Measurements from ENCODE around the gene PHLPP1. TPM values are rescaled to one million over a fixed set of nuclear protein-coding genes. Genes with fewer than 3 reads are reported as not detected.

Gene PHLPP1
- total and polyA plus RNA-seq, 2 experiments from 2014 or later, result 15.7 to 73.6 TPM

DNA sequence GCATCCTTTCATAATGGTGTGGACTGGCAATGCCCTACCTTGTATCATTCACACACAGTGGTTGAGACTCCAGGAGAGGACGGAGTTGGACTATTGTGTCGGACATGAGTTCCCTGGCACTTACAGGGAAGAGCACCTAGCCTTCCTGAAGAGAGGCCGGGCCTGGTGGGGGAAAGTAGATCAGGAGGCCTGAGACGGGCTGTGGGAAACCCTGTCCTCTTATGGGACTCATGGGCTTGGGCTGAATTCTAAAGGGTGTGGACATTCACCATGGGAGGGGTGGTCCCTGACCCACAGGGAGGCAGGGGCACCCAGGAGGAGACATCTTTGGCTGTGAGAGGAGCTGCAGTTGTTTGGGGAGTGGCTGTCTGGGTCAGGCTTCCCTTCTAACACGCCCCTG is 286.5 kb downstream of the PHLPP1 start:
- Histone ChIP-seq H3K27me3 (ENCODE audit: insufficient read depth) (no peaks in the 10 kb centered on the region), H3F3A (replicated peaks; ENCODE audit: low read depth) (no peaks in the 10 kb centered on the region), H3K79me2 (replicated peaks; ENCODE audit: insufficient read depth) (no peaks in the 10 kb centered on the region), H3K36me3 (ENCODE audit: insufficient read depth) (no peaks in the 10 kb centered on the region), H3K4me3 (no peak overlapping the region), H3K4me1 (ENCODE audit: insufficient read depth) (no peaks in the 10 kb centered on the region), H3K4me2 (no peak overlapping the region), H3K27ac (ENCODE audit: low read depth) (no peak overlapping the region), H3K9me2 (ENCODE audit: insufficient read depth) (0 out of 2 replicates have a peak, but pooled peaks cover 3% of the 10 kb centered on the region), H4K20me1 (replicated peaks; ENCODE audit: insufficient read depth) (no peaks in the 10 kb centered on the region), H2AFZ (no peak overlapping the region)
- Mint-ChIP-seq H3K9me3 (no peaks in the 10 kb centered on the region), H3K36me3 (ENCODE audit: low read depth) (no peaks in the 10 kb centered on the region), H3K4me3 (no peak overlapping the region), H3K27ac (no peak overlapping the region), H3K27me3 (ENCODE audit: insufficient read depth, low read depth, poor library complexity) (peaks cover 3% of the 10 kb centered on the region), H3K4me1 (peaks cover 5% of the 10 kb centered on the region)
- TF ChIP-seq, protein P1, sequence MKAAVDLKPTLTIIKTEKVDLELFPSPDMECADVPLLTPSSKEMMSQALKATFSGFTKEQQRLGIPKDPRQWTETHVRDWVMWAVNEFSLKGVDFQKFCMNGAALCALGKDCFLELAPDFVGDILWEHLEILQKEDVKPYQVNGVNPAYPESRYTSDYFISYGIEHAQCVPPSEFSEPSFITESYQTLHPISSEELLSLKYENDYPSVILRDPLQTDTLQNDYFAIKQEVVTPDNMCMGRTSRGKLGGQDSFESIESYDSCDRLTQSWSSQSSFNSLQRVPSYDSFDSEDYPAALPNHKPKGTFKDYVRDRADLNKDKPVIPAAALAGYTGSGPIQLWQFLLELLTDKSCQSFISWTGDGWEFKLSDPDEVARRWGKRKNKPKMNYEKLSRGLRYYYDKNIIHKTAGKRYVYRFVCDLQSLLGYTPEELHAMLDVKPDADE (IDR thresholded peaks at IDR 0.05), result no peak
- TF ChIP-seq, protein P2, sequence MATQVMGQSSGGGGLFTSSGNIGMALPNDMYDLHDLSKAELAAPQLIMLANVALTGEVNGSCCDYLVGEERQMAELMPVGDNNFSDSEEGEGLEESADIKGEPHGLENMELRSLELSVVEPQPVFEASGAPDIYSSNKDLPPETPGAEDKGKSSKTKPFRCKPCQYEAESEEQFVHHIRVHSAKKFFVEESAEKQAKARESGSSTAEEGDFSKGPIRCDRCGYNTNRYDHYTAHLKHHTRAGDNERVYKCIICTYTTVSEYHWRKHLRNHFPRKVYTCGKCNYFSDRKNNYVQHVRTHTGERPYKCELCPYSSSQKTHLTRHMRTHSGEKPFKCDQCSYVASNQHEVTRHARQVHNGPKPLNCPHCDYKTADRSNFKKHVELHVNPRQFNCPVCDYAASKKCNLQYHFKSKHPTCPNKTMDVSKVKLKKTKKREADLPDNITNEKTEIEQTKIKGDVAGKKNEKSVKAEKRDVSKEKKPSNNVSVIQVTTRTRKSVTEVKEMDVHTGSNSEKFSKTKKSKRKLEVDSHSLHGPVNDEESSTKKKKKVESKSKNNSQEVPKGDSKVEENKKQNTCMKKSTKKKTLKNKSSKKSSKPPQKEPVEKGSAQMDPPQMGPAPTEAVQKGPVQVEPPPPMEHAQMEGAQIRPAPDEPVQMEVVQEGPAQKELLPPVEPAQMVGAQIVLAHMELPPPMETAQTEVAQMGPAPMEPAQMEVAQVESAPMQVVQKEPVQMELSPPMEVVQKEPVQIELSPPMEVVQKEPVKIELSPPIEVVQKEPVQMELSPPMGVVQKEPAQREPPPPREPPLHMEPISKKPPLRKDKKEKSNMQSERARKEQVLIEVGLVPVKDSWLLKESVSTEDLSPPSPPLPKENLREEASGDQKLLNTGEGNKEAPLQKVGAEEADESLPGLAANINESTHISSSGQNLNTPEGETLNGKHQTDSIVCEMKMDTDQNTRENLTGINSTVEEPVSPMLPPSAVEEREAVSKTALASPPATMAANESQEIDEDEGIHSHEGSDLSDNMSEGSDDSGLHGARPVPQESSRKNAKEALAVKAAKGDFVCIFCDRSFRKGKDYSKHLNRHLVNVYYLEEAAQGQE (IDR thresholded peaks at IDR 0.05; ENCODE audit: unreplicated experiment), result no peak
- TF ChIP-seq, protein P3, sequence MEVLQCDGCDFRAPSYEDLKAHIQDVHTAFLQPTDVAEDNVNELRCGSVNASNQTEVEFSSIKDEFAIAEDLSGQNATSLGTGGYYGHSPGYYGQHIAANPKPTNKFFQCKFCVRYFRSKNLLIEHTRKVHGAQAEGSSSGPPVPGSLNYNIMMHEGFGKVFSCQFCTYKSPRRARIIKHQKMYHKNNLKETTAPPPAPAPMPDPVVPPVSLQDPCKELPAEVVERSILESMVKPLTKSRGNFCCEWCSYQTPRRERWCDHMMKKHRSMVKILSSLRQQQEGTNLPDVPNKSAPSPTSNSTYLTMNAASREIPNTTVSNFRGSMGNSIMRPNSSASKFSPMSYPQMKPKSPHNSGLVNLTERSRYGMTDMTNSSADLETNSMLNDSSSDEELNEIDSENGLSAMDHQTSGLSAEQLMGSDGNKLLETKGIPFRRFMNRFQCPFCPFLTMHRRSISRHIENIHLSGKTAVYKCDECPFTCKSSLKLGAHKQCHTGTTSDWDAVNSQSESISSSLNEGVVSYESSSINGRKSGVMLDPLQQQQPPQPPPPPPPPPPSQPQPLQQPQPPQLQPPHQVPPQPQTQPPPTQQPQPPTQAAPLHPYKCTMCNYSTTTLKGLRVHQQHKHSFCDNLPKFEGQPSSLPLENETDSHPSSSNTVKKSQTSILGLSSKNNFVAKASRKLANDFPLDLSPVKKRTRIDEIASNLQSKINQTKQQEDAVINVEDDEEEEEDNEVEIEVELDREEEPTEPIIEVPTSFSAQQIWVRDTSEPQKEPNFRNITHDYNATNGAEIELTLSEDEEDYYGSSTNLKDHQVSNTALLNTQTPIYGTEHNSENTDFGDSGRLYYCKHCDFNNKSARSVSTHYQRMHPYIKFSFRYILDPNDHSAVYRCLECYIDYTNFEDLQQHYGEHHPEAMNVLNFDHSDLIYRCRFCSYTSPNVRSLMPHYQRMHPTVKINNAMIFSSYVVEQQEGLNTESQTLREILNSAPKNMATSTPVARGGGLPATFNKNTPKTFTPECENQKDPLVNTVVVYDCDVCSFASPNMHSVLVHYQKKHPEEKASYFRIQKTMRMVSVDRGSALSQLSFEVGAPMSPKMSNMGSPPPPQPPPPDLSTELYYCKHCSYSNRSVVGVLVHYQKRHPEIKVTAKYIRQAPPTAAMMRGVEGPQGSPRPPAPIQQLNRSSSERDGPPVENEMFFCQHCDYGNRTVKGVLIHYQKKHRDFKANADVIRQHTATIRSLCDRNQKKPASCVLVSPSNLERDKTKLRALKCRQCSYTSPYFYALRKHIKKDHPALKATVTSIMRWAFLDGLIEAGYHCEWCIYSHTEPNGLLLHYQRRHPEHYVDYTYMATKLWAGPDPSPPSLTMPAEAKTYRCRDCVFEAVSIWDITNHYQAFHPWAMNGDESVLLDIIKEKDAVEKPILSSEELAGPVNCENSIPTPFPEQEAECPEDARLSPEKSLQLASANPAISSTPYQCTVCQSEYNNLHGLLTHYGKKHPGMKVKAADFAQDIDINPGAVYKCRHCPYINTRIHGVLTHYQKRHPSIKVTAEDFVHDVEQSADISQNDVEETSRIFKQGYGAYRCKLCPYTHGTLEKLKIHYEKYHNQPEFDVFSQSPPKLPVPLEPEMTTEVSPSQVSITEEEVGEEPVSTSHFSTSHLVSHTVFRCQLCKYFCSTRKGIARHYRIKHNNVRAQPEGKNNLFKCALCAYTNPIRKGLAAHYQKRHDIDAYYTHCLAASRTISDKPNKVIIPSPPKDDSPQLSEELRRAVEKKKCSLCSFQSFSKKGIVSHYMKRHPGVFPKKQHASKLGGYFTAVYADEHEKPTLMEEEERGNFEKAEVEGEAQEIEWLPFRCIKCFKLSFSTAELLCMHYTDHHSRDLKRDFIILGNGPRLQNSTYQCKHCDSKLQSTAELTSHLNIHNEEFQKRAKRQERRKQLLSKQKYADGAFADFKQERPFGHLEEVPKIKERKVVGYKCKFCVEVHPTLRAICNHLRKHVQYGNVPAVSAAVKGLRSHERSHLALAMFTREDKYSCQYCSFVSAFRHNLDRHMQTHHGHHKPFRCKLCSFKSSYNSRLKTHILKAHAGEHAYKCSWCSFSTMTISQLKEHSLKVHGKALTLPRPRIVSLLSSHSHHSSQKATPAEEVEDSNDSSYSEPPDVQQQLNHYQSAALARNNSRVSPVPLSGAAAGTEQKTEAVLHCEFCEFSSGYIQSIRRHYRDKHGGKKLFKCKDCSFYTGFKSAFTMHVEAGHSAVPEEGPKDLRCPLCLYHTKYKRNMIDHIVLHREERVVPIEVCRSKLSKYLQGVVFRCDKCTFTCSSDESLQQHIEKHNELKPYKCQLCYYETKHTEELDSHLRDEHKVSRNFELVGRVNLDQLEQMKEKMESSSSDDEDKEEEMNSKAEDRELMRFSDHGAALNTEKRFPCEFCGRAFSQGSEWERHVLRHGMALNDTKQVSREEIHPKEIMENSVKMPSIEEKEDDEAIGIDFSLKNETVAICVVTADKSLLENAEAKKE (CRISPR knock-in tag; IDR thresholded peaks at IDR 0.05), result no peak
- TF ChIP-seq EZH2 (IDR thresholded peaks at IDR 0.05; ENCODE audit: low read depth, unreplicated experiment) (no peak), ZNF331 (CRISPR knock-in tag; IDR thresholded peaks at IDR 0.05; ENCODE audit: low read depth) (no peak), NANOG (IDR thresholded peaks at IDR 0.05; ENCODE audit: borderline replicate concordance) (no peak), EZH2phosphoT487 (IDR thresholded peaks at IDR 0.05; ENCODE audit: unreplicated experiment) (no peak), POLR2AphosphoS5 (IDR thresholded peaks at IDR 0.05; ENCODE audit: low read depth) (no peak), STAT1 (IDR thresholded peaks at IDR 0.05; ENCODE audit: unreplicated experiment) (no peak), JUNB (IDR thresholded peaks at IDR 0.05; ENCODE audit: unreplicated experiment) (no peak)
- no peak for ATAC-seq
- no peak for DNase-seq (ENCODE audit: low spot score)
